Stimulated activated CD8-positive, alpha-beta memory T cell treated with anti-CD3 and anti-CD28 coated beads, Interleukin-2, amount 100 ng/mL, for 48 hours (primary cell): ENCODE data around the gene NDUFA1.
A peak's percentile ranks its signal among the peaks of the same experiment; 100 is the strongest.
"Not testable (repeated sequence)": the region's sequence is repeated elsewhere in the genome, so short reads cannot be mapped to it uniquely, and the experiment has no call there.

ENCODE experiments used
- DNase-seq, 2 donors: peaks; one replicate each; pipeline ENCODE4 v3.0.0-alpha.2; 2020; ENCODE audit warnings: low read depth in 2 of 2

NDUFA1 gene

DNA sequence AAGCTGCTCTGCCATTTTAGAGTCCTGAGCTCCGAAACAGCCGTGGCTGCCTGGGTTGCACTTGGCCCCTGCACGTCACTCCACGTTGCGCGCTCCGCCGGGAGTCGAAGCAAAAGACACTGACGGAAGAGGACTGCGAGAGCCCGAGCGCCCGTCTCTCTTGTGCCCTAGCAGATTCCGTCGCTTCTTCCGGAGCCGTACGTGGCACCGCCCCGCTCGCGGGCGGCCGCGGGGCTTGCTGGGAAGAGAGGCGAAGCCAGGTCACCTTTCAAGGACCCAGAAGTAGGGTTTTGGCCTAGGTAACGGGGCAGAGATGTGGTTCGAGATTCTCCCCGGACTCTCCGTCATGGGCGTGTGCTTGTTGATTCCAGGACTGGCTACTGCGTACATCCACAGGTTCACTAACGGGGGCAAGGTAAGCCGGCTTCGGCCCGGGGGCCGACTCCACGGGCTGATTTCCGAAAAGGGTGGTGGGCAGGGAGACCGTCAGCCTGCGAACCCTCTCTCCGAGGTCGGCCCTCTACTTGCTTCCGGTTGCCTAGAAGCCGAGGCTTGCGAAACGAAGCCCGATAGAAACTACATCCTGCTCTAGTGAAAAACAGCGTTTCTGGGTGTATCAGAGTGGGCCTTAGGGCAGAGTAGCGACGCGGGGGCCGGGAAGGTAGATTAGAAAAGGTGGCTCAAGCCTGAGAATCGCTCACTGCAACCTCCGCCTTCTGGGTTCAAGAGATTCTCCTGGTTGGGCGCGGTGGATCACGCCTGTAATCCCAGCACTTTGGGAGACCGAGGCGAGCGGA is at the start of gene NDUFA1, which contains the start of gene RNF113A:
Gene NDUFA1, plus strand, starts transcription at position 234 of the 797 bp plus-strand sequence. Its CDS starts 80 bp downstream, at position 314.
Gene RNF113A, minus strand, starts transcription at position 135 of the 797 bp plus-strand sequence. Its CDS starts 120 bp downstream, at position 15.
- peak; percentile 65 to 75 for DNase-seq

GRCh38 chrX:119824221-119824620 is 47.4 kb upstream of the NDUFA1 start:
- not testable (repeated sequence) for DNase-seq

- no peak for DNase-seq
Observed at GRCh38 chrX:119826399-119826959, 45.2 kb upstream of the NDUFA1 start.

DNA sequence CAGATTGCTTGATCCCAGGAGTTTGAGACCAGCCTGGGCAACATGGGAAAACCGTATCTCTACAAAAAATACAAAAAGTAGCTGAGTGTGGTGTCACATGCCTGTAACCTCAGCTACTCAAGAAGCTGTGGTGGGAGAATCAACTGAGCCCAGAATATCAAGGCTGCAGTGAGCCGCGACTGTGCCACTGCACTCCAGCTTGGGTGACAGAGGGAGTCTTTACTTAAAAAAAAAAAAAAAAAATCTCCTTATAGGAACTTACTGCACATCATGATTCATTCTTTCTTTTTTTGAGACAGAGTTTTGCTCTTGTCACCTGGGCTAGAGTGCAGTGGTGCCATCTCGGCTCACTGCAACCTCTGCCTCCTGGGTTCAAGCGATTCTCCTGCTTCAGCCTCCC is 43.2 kb upstream of the NDUFA1 start:
- no peak for DNase-seq

DNA sequence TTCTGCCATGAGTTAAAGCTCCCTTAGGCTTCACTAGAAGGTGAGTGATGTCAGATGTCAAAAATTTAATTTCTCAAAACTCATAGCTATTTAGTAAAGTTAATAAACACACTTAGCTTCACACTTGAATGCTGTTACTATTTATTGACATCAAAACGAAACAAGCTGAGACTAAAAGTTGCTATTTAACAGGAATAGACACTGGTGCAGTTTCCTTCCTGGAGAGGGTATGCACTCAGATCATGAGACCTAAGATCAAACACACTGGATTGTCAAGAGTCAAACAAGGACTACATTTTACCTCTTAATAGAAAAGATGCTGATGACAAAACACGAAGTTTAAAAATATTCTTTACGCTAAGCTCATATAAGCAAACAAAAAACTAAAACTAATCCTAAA is 37.7 kb upstream of the NDUFA1 start:
- DNase-seq = no peak

DNA sequence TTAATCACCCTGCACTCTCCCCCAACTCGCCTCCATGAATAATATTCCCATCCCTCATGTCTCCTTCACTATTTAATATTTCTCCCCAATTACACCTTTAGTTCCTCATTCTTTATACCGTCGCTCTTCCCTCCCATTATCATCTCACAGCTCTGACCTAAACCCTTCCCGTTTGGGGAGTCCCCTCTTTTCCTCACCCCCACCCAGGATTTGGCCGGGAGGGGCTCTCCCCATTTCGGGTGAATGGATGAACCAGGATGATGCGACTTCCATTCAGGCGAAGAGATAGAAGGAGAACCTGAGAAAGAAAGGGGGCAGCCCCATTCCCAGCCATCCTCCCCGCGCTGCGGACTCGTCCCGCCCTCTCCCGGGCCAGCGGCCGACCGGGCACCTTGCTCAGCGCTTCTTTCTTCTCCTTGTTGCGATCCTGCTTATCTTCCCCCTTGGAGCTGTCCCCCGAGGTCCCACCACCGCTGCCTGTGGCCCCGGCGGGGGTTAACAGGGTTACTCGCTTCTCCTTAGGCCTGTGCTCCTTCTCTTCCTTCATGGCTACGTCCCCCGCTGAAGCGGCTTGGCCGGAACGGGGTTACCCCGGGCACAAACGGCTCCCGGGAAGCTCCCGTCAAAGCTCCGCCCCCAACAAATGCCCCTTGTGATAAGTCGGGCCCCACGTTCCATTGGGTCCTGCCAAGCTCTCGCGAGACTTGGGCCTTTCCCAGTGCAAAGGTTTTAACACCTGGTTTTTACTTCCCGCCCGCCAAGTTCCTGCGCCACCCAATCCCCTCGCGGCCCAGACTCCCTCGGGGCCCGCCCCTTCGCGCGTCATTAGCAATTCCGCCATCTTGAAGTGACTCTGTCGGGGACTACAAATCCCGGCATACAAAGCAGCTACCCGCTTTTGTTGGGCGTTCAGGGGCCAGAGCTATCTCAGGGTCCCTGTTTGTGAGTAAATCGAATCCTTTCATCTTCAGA is 19.0 kb upstream of the NDUFA1 start, which contains the start of gene UPF3B:
Gene UPF3B, minus strand, starts transcription at position 582 of the 972 bp plus-strand sequence. Its CDS starts 35 bp downstream, at position 547.
- peak; percentile 84 to 90 for DNase-seq

- DNase-seq = no peak
Observed at GRCh38 chrX:119853444-119853843, 18.2 kb upstream of the NDUFA1 start.

DNA sequence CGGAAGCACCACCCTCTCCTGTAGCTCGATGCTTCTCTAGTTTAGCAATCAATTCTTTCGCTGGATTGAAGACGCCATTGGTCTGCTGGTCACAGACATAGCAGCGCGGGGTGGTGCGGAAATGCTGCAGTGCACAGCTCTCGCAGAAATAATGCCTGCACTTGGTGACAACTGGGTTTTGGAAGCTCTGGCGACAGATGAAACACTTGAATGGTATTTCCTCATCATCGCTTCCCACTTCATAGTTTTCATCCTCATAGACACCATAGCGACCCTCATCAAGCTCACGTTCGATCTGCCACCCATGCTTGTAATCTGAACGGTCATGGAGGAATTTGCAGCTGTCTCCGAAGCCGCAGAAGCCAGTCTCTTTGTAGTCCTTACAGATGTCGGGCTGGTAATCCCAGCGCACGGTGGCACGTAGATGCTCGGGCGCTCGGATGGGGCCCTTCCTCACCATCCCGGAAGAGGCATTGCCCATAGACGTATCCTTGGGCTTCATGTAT is 953 bp upstream of the NDUFA1 start:
- no peak for DNase-seq

- no peak for DNase-seq
Observed at GRCh38 chrX:119871245-119871598, 410 bp upstream of the NDUFA1 start.

- DNase-seq = no peak
Observed at GRCh38 chrX:119878740-119879139, 7.1 kb downstream of the NDUFA1 start.

- no peak for DNase-seq
Observed at GRCh38 chrX:119880076-119880475, 8.4 kb downstream of the NDUFA1 start.

- no peak for DNase-seq
Observed at GRCh38 chrX:119880552-119881437, 9.2 kb downstream of the NDUFA1 start.

- no peak for DNase-seq
Observed at GRCh38 chrX:119885554-119886428, 14.2 kb downstream of the NDUFA1 start.

- peak; percentile 30 to 51 for DNase-seq
Observed at GRCh38 chrX:119887721-119888425, 16.2 kb downstream of the NDUFA1 start.

GRCh38 chrX:119890626-119891025 is 19.0 kb downstream of the NDUFA1 start:
- DNase-seq = not testable (repeated sequence)

- DNase-seq = not testable (repeated sequence)
Observed at GRCh38 chrX:119891961-119892692, 20.5 kb downstream of the NDUFA1 start.

DNA sequence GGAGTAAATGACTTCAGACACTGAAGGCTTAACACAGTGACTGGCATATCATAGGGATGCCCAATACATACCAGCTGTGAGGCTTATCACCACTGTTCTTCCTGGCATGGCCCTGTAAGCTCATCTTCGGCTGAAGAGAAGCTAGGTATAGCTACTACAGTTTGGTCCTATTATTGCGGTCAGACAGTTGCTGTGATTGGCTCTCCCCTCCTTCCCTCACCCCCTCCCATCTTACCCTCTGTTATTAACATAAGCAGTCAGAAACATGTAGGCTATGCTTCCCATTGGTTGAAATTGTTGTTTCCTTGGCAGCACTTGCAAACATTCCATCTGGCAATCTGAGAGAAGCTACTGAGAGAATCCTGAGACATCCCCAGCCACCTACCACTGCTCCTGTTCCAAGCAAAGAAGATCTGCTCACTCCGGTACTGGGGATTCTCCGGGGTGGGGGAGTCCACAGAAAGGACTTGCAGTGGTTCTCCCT is 24.3 kb downstream of the NDUFA1 start, which contains the start of gene AKAP14:
Gene AKAP14, plus strand, starts transcription at position 51 of the 484 bp plus-strand sequence. CDS start 7,331 bp downstream, outside the sequence.
- DNase-seq = no peak

DNA sequence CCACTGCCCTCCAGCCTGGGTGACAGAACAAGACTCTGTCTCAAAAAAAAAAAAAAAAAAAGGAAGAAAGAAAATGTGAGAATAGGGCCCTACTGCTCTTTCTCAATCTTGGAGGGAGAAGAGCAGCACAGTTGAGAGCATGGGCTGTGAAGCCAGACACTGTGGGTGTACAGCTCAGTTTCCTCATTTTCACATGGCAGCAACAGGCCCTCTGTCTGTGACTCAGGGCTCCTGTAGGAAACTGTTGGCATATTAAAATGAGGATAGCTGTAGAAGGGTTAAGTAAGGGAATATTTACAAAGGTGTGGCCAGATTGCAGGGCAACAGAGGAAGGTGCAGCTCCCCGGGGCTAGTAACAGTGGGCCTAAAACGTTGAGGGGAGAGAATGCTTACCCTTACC is 27.5 kb downstream of the NDUFA1 start:
- no peak for DNase-seq
